HG03521 (cell line): ENCODE data around the gene MACC1.

ENCODE experiments used
- ATAC-seq: cut with Tn5 transposase; IDR thresholded peaks from one replicate; pipeline ENCODE4 v1.9.1; 2021; ENCODE audit warnings: mild to moderate bottlenecking, moderate library complexity; ENCODE audit not compliant: unreplicated experiment

MACC1 gene

GRCh38 chr7:20232848-20233247 is 15.7 kb upstream of the MACC1 start:
- ATAC-seq, result no peak

GRCh38 chr7:20229646-20230500 is 12.7 kb upstream of the MACC1 start:
- no peak for ATAC-seq

- no peak for ATAC-seq
Observed at GRCh38 chr7:20229081-20229480, 11.9 kb upstream of the MACC1 start.

- no peak for ATAC-seq
Observed at GRCh38 chr7:20228654-20229053, 11.5 kb upstream of the MACC1 start.

- ATAC-seq, result no peak
Observed at GRCh38 chr7:20227291-20227795, 10.2 kb upstream of the MACC1 start.

- ATAC-seq, result no peak
Observed at GRCh38 chr7:20226860-20227259, 9.7 kb upstream of the MACC1 start.

- ATAC-seq, result no peak
Observed at GRCh38 chr7:20225384-20225783, 8.2 kb upstream of the MACC1 start.

- no peak for ATAC-seq
Observed at GRCh38 chr7:20224025-20224424, 6.8 kb upstream of the MACC1 start.

GRCh38 chr7:20223356-20223755 is 6.2 kb upstream of the MACC1 start:
- ATAC-seq, result no peak

- no peak for ATAC-seq
Observed at GRCh38 chr7:20222219-20222828, 5.1 kb upstream of the MACC1 start.

- no peak for ATAC-seq
Observed at GRCh38 chr7:20220921-20221547, 3.9 kb upstream of the MACC1 start.

GRCh38 chr7:20220293-20220761 is 3.1 kb upstream of the MACC1 start:
- peak; percentile 10 for ATAC-seq

- peak; percentile 75 for ATAC-seq
Observed at GRCh38 chr7:20219446-20220292, 2.5 kb upstream of the MACC1 start.

- ATAC-seq, result no peak
Observed at GRCh38 chr7:20219062-20219445, 1.9 kb upstream of the MACC1 start.

GRCh38 chr7:20218279-20218678 is 1.1 kb upstream of the MACC1 start:
- ATAC-seq, result no peak

- no peak for ATAC-seq
Observed at GRCh38 chr7:20216406-20217036, 663 bp downstream of the MACC1 start.

- ATAC-seq, result no peak
Observed at GRCh38 chr7:20214921-20215669, 2.1 kb downstream of the MACC1 start.

- no peak for ATAC-seq
Observed at GRCh38 chr7:20214132-20214531, 3.1 kb downstream of the MACC1 start.

- no peak for ATAC-seq
Observed at GRCh38 chr7:20213378-20213777, 3.8 kb downstream of the MACC1 start.

GRCh38 chr7:20211376-20211775 is 5.8 kb downstream of the MACC1 start:
- ATAC-seq, result no peak
